Suprapubic skin (tissue), 3 donors: ENCODE results near the gene CENPH.

Source experiments
- CTCF ChIP-seq, 2 donors: fragments of 200-600 bp in 1 of 2; fragments of 450-650 bp in 1 of 2; sonication (generic) in 1 of 2; IDR thresholded peaks; one replicate each; pipeline ENCODE4 v1.5.1; 2016 to 2019; ENCODE audit warnings: antibody characterized with exemption in 2 of 2, mild to moderate bottlenecking in 1 of 2, moderate library complexity in 1 of 2
- EP300 ChIP-seq: sonication (generic); formaldehyde crosslinking; IDR thresholded peaks from one replicate; pipeline ENCODE4 v1.6.1; 2017; ENCODE audit warnings: antibody characterized with exemption
- POLR2A ChIP-seq, 2 donors: fragments of 450-650 bp; IDR thresholded peaks; one replicate each; pipeline ENCODE4 v1.6.1; 2017; ENCODE audit warnings: antibody characterized with exemption in 2 of 2, mild to moderate bottlenecking in 2 of 2, moderate library complexity in 2 of 2

GRCh38 chr5:69252437-69252836 lies 63.1 kb downstream of the CENPH start:
- TF ChIP-seq CTCF (IDR thresholded peaks at IDR 0.05) (no peak), POLR2A (IDR thresholded peaks at IDR 0.05) (no peak), EP300 (no peak)
